Daoy (cell line): ENCODE results near the gene TDO2. TPM values are rescaled to one million over a fixed set of nuclear protein-coding genes. Genes with fewer than 3 reads are reported as not detected.
"Not testable (repeated sequence)": the region's sequence is repeated elsewhere in the genome, so short reads cannot be mapped to it uniquely, and the experiment has no call there.

ENCODE experiments used
- DNase-seq: peaks from one replicate; pipeline ENCODE4 v3.0.0-alpha.2; 2015; ENCODE audit warnings: low read depth
- total RNA-seq: library from RNA; depleted of rRNA; stranded (reverse); fragments of >200 nt; shearing (Covaris generic); gene quantifications from 2 replicates; pipeline ENCODE4 v1.2.3, GENCODE V29; 2014; rRNA removed

The TDO2 gene
- 0.80 and 2.4 TPM in 2 replicates for total RNA-seq

GRCh38 chr4:155903453-155903852 lies at the start of gene TDO2:
TSS of gene TDO2 (plus strand) at chr4:155903696. CDS start at chr4:155903759, 63 bp downstream.
- no peak for DNase-seq

- DNase-seq, result peak; percentile 59
These were observed 48.8 kb upstream of the TDO2 start for GRCh38 chr4:155854582-155855226.

GRCh38 chr4:155855897-155856296 lies 47.6 kb upstream of the TDO2 start:
- DNase-seq, result no peak

DNA sequence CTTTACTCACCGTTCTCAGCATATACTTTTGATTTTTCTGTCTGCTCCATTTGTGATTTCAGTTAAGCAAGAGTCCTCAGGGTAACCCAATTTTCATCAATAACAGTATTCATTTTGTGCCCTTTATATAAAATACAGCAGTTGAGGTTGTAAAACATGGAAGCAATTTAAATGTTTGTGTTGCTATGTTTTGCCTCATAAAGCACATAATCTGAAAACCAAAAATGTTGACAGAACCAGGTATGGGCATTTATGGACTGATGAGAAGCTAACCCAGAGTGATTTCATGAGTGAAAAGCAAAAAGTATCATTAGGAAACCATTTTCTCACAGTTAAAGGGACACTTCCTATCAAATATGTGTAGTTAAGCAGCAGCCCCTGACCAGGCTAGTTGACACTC lies 37.3 kb upstream of the TDO2 start, which contains the start of gene ASIC5:
TSS of gene ASIC5 (minus strand) at position 101 of the 400 bp plus-strand sequence. CDS start at position 50, 51 bp downstream.
- DNase-seq, result no peak

- no peak for DNase-seq
These were observed 27.6 kb upstream of the TDO2 start for GRCh38 chr4:155875878-155876277.

GRCh38 chr4:155877971-155878370 lies 25.5 kb upstream of the TDO2 start:
- DNase-seq, result no peak

GRCh38 chr4:155878611-155879010 lies 24.9 kb upstream of the TDO2 start:
- no peak for DNase-seq

- no peak for DNase-seq
These were observed 23.7 kb upstream of the TDO2 start for GRCh38 chr4:155879767-155880166.

GRCh38 chr4:155881555-155881954 lies 21.9 kb upstream of the TDO2 start:
- no peak for DNase-seq

GRCh38 chr4:155883895-155884294 lies 19.6 kb upstream of the TDO2 start:
- no peak for DNase-seq

GRCh38 chr4:155885666-155886065 lies 17.8 kb upstream of the TDO2 start:
- no peak for DNase-seq

DNA sequence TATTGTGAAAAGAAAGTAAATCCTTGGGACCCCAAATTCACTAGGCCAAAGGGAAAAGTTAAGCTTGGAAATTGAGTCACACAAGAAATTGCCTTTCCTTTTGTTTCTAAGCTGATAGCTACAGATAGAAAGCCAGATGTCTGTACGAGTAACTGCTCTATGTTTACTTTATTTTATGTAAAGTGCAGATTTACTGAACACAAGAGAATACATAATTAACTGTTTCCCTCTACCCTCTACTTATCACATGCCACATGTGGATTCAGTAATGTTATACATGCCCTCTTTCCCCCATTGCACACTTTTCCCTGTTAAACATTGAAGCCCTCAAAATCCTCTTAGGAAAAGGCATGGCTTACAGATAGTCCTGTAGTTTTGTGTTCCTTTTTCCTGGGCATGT lies 16.5 kb upstream of the TDO2 start:
- no peak for DNase-seq

GRCh38 chr4:155887847-155888570 lies 15.5 kb upstream of the TDO2 start:
- no peak for DNase-seq

GRCh38 chr4:155889031-155889793 lies 14.3 kb upstream of the TDO2 start:
- peak; percentile 58 for DNase-seq

DNA sequence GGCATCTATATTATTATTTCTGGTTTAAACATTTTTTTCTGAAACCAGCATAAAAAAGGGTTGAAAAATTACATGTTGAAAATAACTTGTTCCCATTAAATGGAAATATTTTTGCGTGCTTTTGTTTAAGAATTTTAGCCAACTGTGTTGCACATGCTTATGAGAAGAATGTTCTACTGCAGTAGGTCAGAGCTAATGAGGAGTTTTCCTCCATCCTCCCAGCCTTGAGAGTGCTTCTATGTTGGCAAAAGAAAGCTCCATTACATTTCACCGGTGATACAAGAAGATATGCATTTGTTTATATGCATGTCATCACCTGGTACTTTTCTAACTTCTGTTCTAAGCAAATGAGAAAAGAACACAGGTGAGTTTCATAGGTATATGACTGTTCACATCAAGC lies 13.6 kb upstream of the TDO2 start:
- DNase-seq, result no peak

DNA sequence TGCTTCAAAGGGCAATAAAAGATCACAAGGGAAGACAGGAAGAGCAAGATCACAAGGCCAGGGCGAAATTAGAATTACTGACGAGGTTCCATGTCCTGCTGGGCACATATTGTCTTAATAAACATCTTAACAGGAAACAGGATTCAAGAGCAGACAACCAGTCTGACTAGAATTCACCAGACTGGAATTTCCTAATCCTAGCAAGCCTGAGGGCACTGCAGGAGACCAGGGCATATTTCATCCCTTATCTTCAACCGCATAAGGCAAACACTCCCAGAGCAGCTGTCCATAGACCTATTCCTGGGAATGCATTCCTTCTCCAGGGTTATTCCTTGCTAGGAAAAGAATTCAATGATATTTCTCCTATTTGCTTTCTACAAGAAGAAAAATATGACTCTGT lies 12.4 kb upstream of the TDO2 start:
- no peak for DNase-seq

DNA sequence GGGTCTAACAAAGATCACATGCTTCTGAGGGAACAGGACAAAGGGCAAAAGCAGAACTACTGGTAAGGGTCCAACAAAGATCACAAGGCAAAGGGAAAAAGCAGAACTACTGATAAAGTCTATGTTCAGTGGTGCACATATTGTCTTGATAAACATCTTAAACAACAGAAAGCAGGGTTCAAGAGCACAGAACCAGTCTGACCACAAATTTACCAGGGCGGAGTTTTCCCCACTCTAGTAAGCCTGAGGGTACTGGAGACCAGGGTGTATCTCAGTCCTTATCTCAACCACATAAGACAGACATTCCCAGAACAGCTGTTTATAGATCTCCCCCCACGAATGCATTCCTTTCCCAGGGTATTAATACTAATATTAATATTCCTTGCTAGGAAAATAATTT lies 5.1 kb upstream of the TDO2 start:
- not testable (repeated sequence) for DNase-seq

- no peak for DNase-seq
These were observed 3.6 kb upstream of the TDO2 start for GRCh38 chr4:155899891-155900290.

DNA sequence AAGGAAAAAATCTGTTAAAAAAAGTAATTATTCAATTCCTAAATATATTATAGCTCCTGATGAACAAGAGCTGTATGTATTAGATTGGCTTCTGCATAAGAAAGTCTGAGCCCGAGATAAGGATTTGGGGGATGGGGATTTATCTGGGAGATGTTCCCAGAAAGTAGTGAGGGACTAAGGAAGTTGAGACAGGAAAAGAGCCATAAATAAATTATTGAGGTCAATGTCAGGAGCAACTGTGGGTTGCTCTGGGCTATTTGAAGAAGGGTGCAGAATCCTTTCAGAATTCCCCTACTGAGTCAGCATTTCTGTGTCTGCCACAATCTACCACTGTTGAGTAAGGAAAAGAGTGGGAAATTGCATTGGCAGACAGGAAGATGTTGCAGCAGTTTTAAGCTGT lies 3.1 kb upstream of the TDO2 start:
- peak; percentile 49 for DNase-seq

DNA sequence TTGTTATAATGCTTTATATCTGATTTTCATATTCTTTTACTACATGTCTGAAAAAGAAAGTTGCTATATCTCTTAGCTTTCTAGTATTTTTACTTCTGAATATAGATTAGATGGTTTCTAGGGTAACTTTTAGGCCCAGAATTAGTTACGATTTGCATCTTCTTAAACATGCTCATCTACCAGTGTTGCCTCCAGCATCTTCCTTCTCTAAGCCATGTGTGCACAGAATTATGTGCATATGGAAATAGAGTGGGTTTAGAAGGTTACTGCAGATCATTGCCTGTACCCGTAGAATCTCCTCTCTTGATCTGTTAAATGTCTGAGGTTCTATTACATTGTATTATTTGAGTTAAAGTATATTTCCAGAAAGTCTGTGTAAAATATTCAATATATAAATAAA lies 2.5 kb upstream of the TDO2 start:
- DNase-seq, result no peak

GRCh38 chr4:155904331-155904730 lies 835 bp downstream of the TDO2 start:
- no peak for DNase-seq

DNA sequence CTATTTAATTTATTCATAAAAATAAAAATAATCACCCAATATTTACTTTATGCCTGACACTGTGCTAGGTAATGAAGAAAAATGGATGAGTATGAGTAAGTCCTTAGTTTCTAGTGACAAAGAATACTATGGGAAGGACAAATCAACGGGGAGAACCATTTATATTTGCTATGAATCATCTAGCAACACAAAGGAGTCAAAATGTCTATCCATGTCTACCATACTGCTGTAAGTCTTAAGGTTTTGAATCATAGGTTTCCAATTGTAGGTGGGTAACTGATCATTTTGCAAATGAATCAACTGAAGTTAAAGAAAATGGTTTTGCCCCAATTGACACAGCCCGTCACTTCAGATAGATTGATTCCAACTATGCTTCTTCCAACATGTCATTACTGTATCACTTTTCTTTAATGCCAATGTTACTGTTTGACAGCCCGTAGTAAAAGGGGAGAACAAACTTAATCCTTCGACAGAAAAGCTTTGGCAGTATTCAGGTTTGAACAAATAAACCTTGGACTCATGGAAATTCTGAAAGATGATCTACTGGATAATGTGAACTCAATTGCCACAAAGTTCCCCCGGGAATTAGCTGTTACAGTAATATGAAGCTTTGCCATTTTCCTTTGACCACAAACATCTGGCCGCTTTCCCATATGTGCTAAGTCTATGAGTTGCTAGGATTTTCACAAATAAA lies 3.2 kb downstream of the TDO2 start:
- DNase-seq, result peak; percentile 84
